ENCODE measurements around the gene GSE1.

- no peak for TF ChIP-seq TAF1 (IDR thresholded peaks at IDR 0.05; ENCODE audit: borderline replicate concordance, low read depth, low read length)
- no peak for TF ChIP-seq POLR2AphosphoS5 (IDR thresholded peaks at IDR 0.05; ENCODE audit: low read depth, low read length)
- no peak for TF ChIP-seq POLR2A (IDR thresholded peaks at IDR 0.05; ENCODE audit: low read depth, low read length)
Observed at GRCh38 chr16:85587762-85588556, 25.2 kb upstream of the GSE1 start.

Measured in GM12892 (cell line).